ENCODE results near the gene TRIM63. TPM values are rescaled to one million over a fixed set of nuclear protein-coding genes. Genes with fewer than 3 reads are reported as not detected.

TRIM63 gene
- polyA plus RNA-seq, 1 experiment = not detected

DNA sequence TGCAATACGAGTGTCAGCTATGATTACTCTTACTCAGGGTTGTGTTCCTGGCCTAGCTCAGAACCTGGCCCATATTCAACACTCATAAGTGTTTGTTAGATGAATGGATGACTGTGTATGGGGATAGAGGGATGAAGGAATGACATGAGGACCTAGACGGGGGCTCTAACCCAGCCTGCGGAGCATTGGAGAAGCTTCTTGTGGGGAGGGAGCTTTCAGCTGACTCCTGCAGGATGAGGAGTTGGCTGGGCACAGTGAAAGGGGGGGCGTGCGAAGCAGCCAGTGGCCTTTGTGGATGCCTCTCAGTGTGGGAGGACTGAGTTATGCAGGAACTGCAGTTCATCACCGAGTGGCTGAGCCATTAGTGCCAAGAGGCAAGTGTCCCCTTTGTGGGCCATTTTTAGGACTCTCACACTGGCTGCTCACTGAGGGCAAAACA, 47.1 kb downstream of the TRIM63 start:
- no peaks in the 10 kb centered on the region for H3K27me3 ChIP-seq (ENCODE audit: control insufficient read depth, insufficient read depth, low read length)
- no peak overlapping the region for H3K4me3 ChIP-seq (ENCODE audit: low read depth, low read length)
- peak overlapping the region; percentile 22 for H3K27ac ChIP-seq (ENCODE audit: low read depth, low read length)
- TF ChIP-seq, protein P1, sequence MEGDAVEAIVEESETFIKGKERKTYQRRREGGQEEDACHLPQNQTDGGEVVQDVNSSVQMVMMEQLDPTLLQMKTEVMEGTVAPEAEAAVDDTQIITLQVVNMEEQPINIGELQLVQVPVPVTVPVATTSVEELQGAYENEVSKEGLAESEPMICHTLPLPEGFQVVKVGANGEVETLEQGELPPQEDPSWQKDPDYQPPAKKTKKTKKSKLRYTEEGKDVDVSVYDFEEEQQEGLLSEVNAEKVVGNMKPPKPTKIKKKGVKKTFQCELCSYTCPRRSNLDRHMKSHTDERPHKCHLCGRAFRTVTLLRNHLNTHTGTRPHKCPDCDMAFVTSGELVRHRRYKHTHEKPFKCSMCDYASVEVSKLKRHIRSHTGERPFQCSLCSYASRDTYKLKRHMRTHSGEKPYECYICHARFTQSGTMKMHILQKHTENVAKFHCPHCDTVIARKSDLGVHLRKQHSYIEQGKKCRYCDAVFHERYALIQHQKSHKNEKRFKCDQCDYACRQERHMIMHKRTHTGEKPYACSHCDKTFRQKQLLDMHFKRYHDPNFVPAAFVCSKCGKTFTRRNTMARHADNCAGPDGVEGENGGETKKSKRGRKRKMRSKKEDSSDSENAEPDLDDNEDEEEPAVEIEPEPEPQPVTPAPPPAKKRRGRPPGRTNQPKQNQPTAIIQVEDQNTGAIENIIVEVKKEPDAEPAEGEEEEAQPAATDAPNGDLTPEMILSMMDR (IDR thresholded peaks at IDR 0.05; ENCODE audit: low read depth, low read length) = no peak
- ChIA-PET CTCF (interaction anchor here (0.8 to 1.4 kb wide), 5 partner anchors 16 to 150 kb away, joined by 3 to 8 read pairs (median 3); partner anchors contain the start of gene ZNF593), POLR2A (interaction anchor here (1.0 kb wide), 1 partner anchor 116 kb away, joined by 3 read pairs; no protein-coding TSS in a partner anchor)
- DNase-seq (ENCODE audit: low read depth, low spot score) = no peak
- H3K9me3 ChIP-seq (ENCODE audit: control insufficient read depth, insufficient read depth, low read length) = no peaks in the 10 kb centered on the region; the same call in 1 of the 2 replicates

GRCh38 chr1:26019641-26020315, 47.7 kb downstream of the TRIM63 start:
- H3K27ac ChIP-seq (ENCODE audit: low read depth, low read length) = peak overlapping the region; percentile 22
- ChIA-PET CTCF (interaction anchor here (0.8 to 1.4 kb wide), 4 partner anchors 15 to 150 kb away, joined by 3 to 8 read pairs (median 4); partner anchors contain the start of gene ZNF593), POLR2A (interaction anchor here (1.0 kb wide), 1 partner anchor 115 kb away, joined by 3 read pairs; no protein-coding TSS in a partner anchor)
- no peaks in the 10 kb centered on the region for H3K27me3 ChIP-seq (ENCODE audit: control insufficient read depth, insufficient read depth, low read length)
- TF ChIP-seq, protein P1 (IDR thresholded peaks at IDR 0.05; ENCODE audit: low read depth, low read length) = no peak
- DNase-seq (ENCODE audit: low read depth, low spot score) = no peak
- H3K4me3 ChIP-seq (ENCODE audit: low read depth, low read length) = no peak overlapping the region
- no peaks in the 10 kb centered on the region; the same call in 1 of the 2 replicates for H3K9me3 ChIP-seq (ENCODE audit: control insufficient read depth, insufficient read depth, low read length)

- Histone ChIP-seq H3K9me3 (ENCODE audit: control insufficient read depth, insufficient read depth, low read length) (no peaks in the 10 kb centered on the region), H3K27ac (ENCODE audit: low read depth, low read length) (no peak overlapping the region), H3K27me3 (ENCODE audit: control insufficient read depth, insufficient read depth, low read length) (no peaks in the 10 kb centered on the region), H3K4me3 (ENCODE audit: low read depth, low read length) (no peak overlapping the region)
- ChIA-PET CTCF (interaction anchor here (0.8 to 1.2 kb wide), 2 partner anchors 12 to 113 kb away, joined by 3 read pairs; no protein-coding TSS in a partner anchor), POLR2A (no interaction called here)
- TF ChIP-seq, protein P1 (IDR thresholded peaks at IDR 0.05; ENCODE audit: low read depth, low read length) = no peak
- peak; percentile 36 for DNase-seq (ENCODE audit: low read depth, low spot score)
Measured at GRCh38 chr1:26017606-26018005, 49.8 kb downstream of the TRIM63 start.

GRCh38 chr1:26016953-26017545, 50.4 kb downstream of the TRIM63 start:
- TF ChIP-seq, protein P1 (IDR thresholded peaks at IDR 0.05; ENCODE audit: low read depth, low read length) = no peak
- Histone ChIP-seq H3K9me3 (ENCODE audit: control insufficient read depth, insufficient read depth, low read length) (no peaks in the 10 kb centered on the region), H3K27me3 (ENCODE audit: control insufficient read depth, insufficient read depth, low read length) (no peaks in the 10 kb centered on the region), H3K27ac (ENCODE audit: low read depth, low read length) (no peak overlapping the region), H3K4me3 (ENCODE audit: low read depth, low read length) (no peak overlapping the region)
- ChIA-PET POLR2A (interaction anchor here (1.0 kb wide), 1 partner anchor 18 kb away, joined by 3 read pairs; no protein-coding TSS in a partner anchor), CTCF (interaction anchor here (1.2 kb wide), 1 partner anchor 112 kb away, joined by 3 read pairs; no protein-coding TSS in a partner anchor)
- DNase-seq (ENCODE audit: low read depth, low spot score) = no peak
